SK-N-SH (cell line): ENCODE data around the gene MAN1A2. TPM values are rescaled to one million over a fixed set of nuclear protein-coding genes. Genes with fewer than 3 reads are reported as not detected.

Source experiments
- CTCF ChIA-PET: fragments of 300-600, 350-600 bp; formaldehyde crosslinking; extraction: SDS; loops from one replicate; lab custom pipeline; 2021; lab: Yijun Ruan, JAX
- POLR2A ChIA-PET: fragments of 350-600 bp; sonication (Branson Sonifier 250); formaldehyde crosslinking; extraction: SDS; loops from one replicate; lab custom pipeline; 2020; ENCODE audit warnings: antibody characterized with exemption, inconsistent platforms; lab: Yijun Ruan, JAX
- DNase-seq: peaks from one replicate; pipeline ENCODE4 v3.0.0; 2012
- H2AFZ ChIP-seq: fragments of 200-600 bp; sonication (generic); 2 replicates; pipeline ENCODE4 v1.8.1; 2016; ENCODE audit warnings: antibody characterized with exemption, mild to moderate bottlenecking, low read depth
- H3F3A ChIP-seq: fragments of 200-600 bp; sonication (generic); replicated peaks from 2 replicates; pipeline ENCODE3; 2016; ENCODE audit warnings: antibody characterized with exemption, mild to moderate bottlenecking; ENCODE audit not compliant: insufficient read depth
- H3K27ac ChIP-seq, 2 experiments: fragments of 200-500 bp in 1 of 2; fragments of 200-600 bp in 1 of 2; sonication (Bioruptor generic) in 1 of 2; sonication (generic), shearing (Covaris generic) in 1 of 2; 2 replicates each; pipeline versions ENCODE4 v1.5.1 to v1.6.1; 2014 to 2016; ENCODE audit warnings: low read depth in 2 of 2, inconsistent platforms in 1 of 2, low read length in 1 of 2, mild to moderate bottlenecking in 1 of 2, mixed read lengths in 1 of 2
- H3K27me3 ChIP-seq: fragments of 200-600 bp; sonication (generic), shearing (Covaris generic); 2 replicates; pipeline ENCODE4 v1.6.1; 2016; ENCODE audit warnings: mixed run types; ENCODE audit not compliant: insufficient read depth
- H3K36me3 ChIP-seq, 2 experiments: fragments of 200-500 bp in 1 of 2; fragments of 200-600 bp in 1 of 2; sonication (Bioruptor generic) in 1 of 2; sonication (generic) in 1 of 2; replicated peaks in 1 of 2; 2 replicates each; pipeline versions ENCODE3 to v1.5.1; 2014 to 2016; ENCODE audit warnings: low read length in 1 of 2, mild to moderate bottlenecking in 1 of 2; ENCODE audit not compliant: insufficient read depth in 2 of 2, control insufficient read depth in 1 of 2
- H3K4me1 ChIP-seq, 2 experiments: fragments of 200-500 bp in 1 of 2; fragments of 200-600 bp in 1 of 2; sonication (Bioruptor generic) in 1 of 2; sonication (generic), shearing (Covaris generic) in 1 of 2; 2 replicates each; pipeline versions ENCODE4 v1.5.1 to v1.6.1; 2014 to 2016; ENCODE audit warnings: low read depth in 1 of 2, low read length in 1 of 2, mixed run types in 1 of 2; ENCODE audit not compliant: insufficient read depth in 2 of 2, control insufficient read depth in 1 of 2
- H3K4me2 ChIP-seq: fragments of 200-600 bp; sonication (generic), shearing (Covaris generic); 2 replicates; pipeline ENCODE4 v1.6.1; 2017; ENCODE audit warnings: mixed run types
- H3K4me3 ChIP-seq, 2 experiments: fragments of 200-500 bp in 1 of 2; fragments of 200-600 bp in 1 of 2; sonication (Bioruptor generic) in 1 of 2; sonication (generic), shearing (Covaris generic) in 1 of 2; 2 replicates each; pipeline versions ENCODE4 v1.5.1 to v1.8.1; 2014 to 2016; ENCODE audit warnings: low read depth in 2 of 2, inconsistent platforms in 1 of 2, low read length in 1 of 2, mild to moderate bottlenecking in 1 of 2, mixed read lengths in 1 of 2, moderate library complexity in 1 of 2
- H3K79me2 ChIP-seq: fragments of 200-600 bp; sonication (generic); 2 replicates; pipeline ENCODE4 v1.8.1; 2017; ENCODE audit warnings: mild to moderate bottlenecking; ENCODE audit not compliant: insufficient read depth
- H3K9ac ChIP-seq: fragments of 200-600 bp; sonication (generic); 2 replicates; pipeline ENCODE4 v1.6.1; 2017; ENCODE audit warnings: mixed run types
- H3K9me2 ChIP-seq: fragments of 200-600 bp; sonication (generic); 2 replicates; pipeline ENCODE4 v1.6.1; 2017; ENCODE audit warnings: mixed run types
- H3K9me3 ChIP-seq: fragments of 200-600 bp; sonication (generic); 2 replicates; pipeline ENCODE4 v1.6.1; 2017; ENCODE audit warnings: mixed run types, mild to moderate bottlenecking, moderate library complexity
- H4K20me1 ChIP-seq: fragments of 200-600 bp; sonication (generic); 2 replicates; pipeline ENCODE4 v1.6.1; 2017; ENCODE audit warnings: mild to moderate bottlenecking, mixed run types; ENCODE audit not compliant: insufficient read depth
- ELF1 ChIP-seq: IDR thresholded peaks from 2 replicates; pipeline ENCODE4 v1.4.0; 2012
- FOXM1 ChIP-seq: IDR thresholded peaks from 2 replicates; pipeline ENCODE4 v1.4.0; 2012; ENCODE audit warnings: low read depth, mild to moderate bottlenecking
- GABPA ChIP-seq: IDR thresholded peaks from 2 replicates; pipeline ENCODE4 v1.4.0; 2012; ENCODE audit warnings: low read depth, mild to moderate bottlenecking
- MEF2A ChIP-seq: IDR thresholded peaks from 2 replicates; pipeline ENCODE4 v1.4.0; 2012; ENCODE audit warnings: low read depth, borderline replicate concordance
- MXI1 ChIP-seq: IDR thresholded peaks from 2 replicates; pipeline ENCODE4 v1.6.1; 2012; ENCODE audit warnings: mild to moderate bottlenecking, low read depth, low read length, improper control_type of control experiment
- NFIC ChIP-seq: IDR thresholded peaks from 2 replicates; pipeline ENCODE4 v1.4.0; 2012; ENCODE audit warnings: borderline replicate concordance
- RCOR1 ChIP-seq: fragments of 150-350 bp; IDR thresholded peaks from 2 replicates; pipeline ENCODE4 v1.6.1; 2017; ENCODE audit warnings: antibody characterized with exemption, low read length
- SIN3A ChIP-seq: IDR thresholded peaks from 2 replicates; pipeline ENCODE4 v1.6.1; 2012; ENCODE audit warnings: low read depth, mild to moderate bottlenecking, low read length, moderate library complexity, borderline replicate concordance
- SMC3 ChIP-seq: IDR thresholded peaks from 2 replicates; pipeline ENCODE4 v1.6.1; 2012; ENCODE audit warnings: low read depth, low read length, improper control_type of control experiment
- YY1 ChIP-seq: IDR thresholded peaks from 2 replicates; pipeline ENCODE4 v1.4.0; 2012; ENCODE audit warnings: low read depth, mild to moderate bottlenecking
- WGBS: methylation state at CpG from one replicate; pipeline ENCODE4 v1.1.6; 2017; ENCODE audit warnings: low lambda C conversion rate; 5-methylcytosine and 5-hydroxymethylcytosine counted together
- polyA plus RNA-seq, 3 experiments: library from polyadenylated mRNA; depleted of rRNA; stranded (reverse); fragments of >200 nt; gene quantifications; 2 replicates each; pipeline ENCODE4 v1.2.3, GENCODE V29; 2012
- TF ChIP-seq, protein P1 (sequence below): fragments of 150-350 bp; IDR thresholded peaks from 2 replicates; pipeline ENCODE4 v1.6.1; 2016; ENCODE audit warnings: mild to moderate bottlenecking, low read depth, low read length
- TF ChIP-seq, protein P2 (sequence below): IDR thresholded peaks from 2 replicates; pipeline ENCODE4; 2012
- TF ChIP-seq, protein P3 (sequence below): fragments of 200-600 bp; sonication (generic); IDR thresholded peaks from 2 replicates; pipeline ENCODE4 v1.6.1; 2017; ENCODE audit warnings: antibody characterized with exemption, mild to moderate bottlenecking, moderate library complexity
- TF ChIP-seq, protein P4 (sequence below): fragments of 150-350 bp; IDR thresholded peaks from 2 replicates; pipeline ENCODE4 v1.6.1; 2017; ENCODE audit warnings: antibody characterized with exemption, low read length, low read depth, borderline replicate concordance
- TF ChIP-seq, protein P5 (sequence below): IDR thresholded peaks from 2 replicates; pipeline ENCODE4 v1.4.0; 2012; ENCODE audit warnings: low read depth

MAN1A2 gene
- polyA plus RNA-seq, 1 of the 3 experiments (the other 2 are of a cell fraction), result 6.0 TPM

DNA sequence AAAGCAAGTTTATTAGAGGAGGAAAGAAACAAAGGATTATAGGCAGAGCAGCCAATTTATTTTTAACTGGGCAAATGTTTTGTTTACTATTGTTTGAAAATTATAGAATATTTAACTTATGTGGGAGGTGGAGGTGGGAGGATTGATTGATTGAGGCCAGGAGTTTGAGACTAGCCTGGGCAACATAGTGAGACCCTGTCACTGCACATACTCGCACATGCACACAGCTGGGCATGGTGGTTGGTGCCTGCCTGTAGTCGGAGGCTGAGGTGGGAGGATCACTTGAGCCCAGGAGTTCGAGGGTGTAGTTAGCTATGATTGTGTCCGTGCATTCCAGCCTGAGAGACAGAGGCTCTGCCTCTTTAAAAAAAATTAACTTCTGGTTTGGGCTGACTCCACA, 6.7 kb downstream of the MAN1A2 start:
- H3K4me2 ChIP-seq, result no peak overlapping the region
- 94% methylated on average over 3 of the region's 4 CpGs for WGBS
- CTCF ChIA-PET, result no interaction called here

More for the DNA sequence above, 6.7 kb downstream of the MAN1A2 start:
- H3K79me2 ChIP-seq, result peaks cover 98% of the 10 kb centered on the region
- H3K27me3 ChIP-seq, result no peaks in the 10 kb centered on the region
- H3K9ac ChIP-seq, result no peak overlapping the region
- H3K36me3 ChIP-seq, result peaks cover 0 to 6% of the 10 kb centered on the region in 2 experiments
- H3K27ac ChIP-seq, result no peak overlapping the region
- peaks cover 37% of the 10 kb centered on the region for H4K20me1 ChIP-seq
- no peak for DNase-seq
- no peaks in the 10 kb centered on the region for H3K9me3 ChIP-seq
- no peak for TF ChIP-seq MEF2A
- no peak for TF ChIP-seq FOXM1
- TF ChIP-seq SIN3A, result no peak
- TF ChIP-seq ELF1, result no peak
- no peak for TF ChIP-seq RCOR1
- TF ChIP-seq MXI1, result no peak
- TF ChIP-seq, protein P1, sequence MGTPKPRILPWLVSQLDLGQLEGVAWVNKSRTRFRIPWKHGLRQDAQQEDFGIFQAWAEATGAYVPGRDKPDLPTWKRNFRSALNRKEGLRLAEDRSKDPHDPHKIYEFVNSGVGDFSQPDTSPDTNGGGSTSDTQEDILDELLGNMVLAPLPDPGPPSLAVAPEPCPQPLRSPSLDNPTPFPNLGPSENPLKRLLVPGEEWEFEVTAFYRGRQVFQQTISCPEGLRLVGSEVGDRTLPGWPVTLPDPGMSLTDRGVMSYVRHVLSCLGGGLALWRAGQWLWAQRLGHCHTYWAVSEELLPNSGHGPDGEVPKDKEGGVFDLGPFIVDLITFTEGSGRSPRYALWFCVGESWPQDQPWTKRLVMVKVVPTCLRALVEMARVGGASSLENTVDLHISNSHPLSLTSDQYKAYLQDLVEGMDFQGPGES, result no peak
- TF ChIP-seq, protein P2, sequence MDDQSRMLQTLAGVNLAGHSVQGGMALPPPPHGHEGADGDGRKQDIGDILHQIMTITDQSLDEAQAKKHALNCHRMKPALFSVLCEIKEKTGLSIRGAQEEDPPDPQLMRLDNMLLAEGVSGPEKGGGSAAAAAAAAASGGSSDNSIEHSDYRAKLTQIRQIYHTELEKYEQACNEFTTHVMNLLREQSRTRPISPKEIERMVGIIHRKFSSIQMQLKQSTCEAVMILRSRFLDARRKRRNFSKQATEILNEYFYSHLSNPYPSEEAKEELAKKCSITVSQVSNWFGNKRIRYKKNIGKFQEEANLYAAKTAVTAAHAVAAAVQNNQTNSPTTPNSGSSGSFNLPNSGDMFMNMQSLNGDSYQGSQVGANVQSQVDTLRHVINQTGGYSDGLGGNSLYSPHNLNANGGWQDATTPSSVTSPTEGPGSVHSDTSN, result no peak
- TF ChIP-seq YY1, result no peak
- no peak for TF ChIP-seq GABPA
- TF ChIP-seq, protein P3, sequence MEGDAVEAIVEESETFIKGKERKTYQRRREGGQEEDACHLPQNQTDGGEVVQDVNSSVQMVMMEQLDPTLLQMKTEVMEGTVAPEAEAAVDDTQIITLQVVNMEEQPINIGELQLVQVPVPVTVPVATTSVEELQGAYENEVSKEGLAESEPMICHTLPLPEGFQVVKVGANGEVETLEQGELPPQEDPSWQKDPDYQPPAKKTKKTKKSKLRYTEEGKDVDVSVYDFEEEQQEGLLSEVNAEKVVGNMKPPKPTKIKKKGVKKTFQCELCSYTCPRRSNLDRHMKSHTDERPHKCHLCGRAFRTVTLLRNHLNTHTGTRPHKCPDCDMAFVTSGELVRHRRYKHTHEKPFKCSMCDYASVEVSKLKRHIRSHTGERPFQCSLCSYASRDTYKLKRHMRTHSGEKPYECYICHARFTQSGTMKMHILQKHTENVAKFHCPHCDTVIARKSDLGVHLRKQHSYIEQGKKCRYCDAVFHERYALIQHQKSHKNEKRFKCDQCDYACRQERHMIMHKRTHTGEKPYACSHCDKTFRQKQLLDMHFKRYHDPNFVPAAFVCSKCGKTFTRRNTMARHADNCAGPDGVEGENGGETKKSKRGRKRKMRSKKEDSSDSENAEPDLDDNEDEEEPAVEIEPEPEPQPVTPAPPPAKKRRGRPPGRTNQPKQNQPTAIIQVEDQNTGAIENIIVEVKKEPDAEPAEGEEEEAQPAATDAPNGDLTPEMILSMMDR, result no peak
- TF ChIP-seq SMC3, result no peak
- TF ChIP-seq, protein P4, sequence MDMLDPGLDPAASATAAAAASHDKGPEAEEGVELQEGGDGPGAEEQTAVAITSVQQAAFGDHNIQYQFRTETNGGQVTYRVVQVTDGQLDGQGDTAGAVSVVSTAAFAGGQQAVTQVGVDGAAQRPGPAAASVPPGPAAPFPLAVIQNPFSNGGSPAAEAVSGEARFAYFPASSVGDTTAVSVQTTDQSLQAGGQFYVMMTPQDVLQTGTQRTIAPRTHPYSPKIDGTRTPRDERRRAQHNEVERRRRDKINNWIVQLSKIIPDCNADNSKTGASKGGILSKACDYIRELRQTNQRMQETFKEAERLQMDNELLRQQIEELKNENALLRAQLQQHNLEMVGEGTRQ, result no peak
- TF ChIP-seq, protein P5, sequence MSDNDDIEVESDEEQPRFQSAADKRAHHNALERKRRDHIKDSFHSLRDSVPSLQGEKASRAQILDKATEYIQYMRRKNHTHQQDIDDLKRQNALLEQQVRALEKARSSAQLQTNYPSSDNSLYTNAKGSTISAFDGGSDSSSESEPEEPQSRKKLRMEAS, result no peak
- no peak for TF ChIP-seq NFIC
- H3K4me1 ChIP-seq, result peaks cover 0 to 4% of the 10 kb centered on the region in 2 experiments; a peak in 3 of 4 replicates
- no peaks in the 10 kb centered on the region for H3F3A ChIP-seq
- POLR2A ChIA-PET, result interaction anchor here (0.6 kb wide), 1 partner anchor 25 kb away, joined by 4 read pairs; no protein-coding TSS in a partner anchor
- H3K4me3 ChIP-seq, result no peak overlapping the region
- no peaks in the 10 kb centered on the region for H3K9me2 ChIP-seq
- no peak overlapping the region for H2AFZ ChIP-seq
